ENCODE results near the gene PLA2G4A. TPM values are rescaled to one million over a fixed set of nuclear protein-coding genes. Genes with fewer than 3 reads are reported as not detected.

PLA2G4A gene
- polyA plus RNA-seq, 1 donor (not counting 4 experiments of a cell fraction or from before 2014, with no cell fraction given), result 29.2 TPM

GRCh38 chr1:186804679-186805078, 24.1 kb upstream of the PLA2G4A start:
- DNase-seq (ENCODE audit: low read depth, low spot score), result no peak
- no peak overlapping the region for H3K27ac ChIP-seq (ENCODE audit: control insufficient read depth, insufficient read depth, low read length)
- H3K27me3 ChIP-seq (ENCODE audit: control insufficient read depth, extremely low read depth, insufficient read depth, low read length), result no peaks in the 10 kb centered on the region
- H3K4me3 ChIP-seq (ENCODE audit: control insufficient read depth in 2 of 3, extremely low read depth in 1 of 3, insufficient read depth in 2 of 3, low read depth in 1 of 3, low read length in 3 of 3), result no peak overlapping the region
- H4K20me1 ChIP-seq (ENCODE audit: control insufficient read depth, extremely low read depth, insufficient read depth, low read length), result no peaks in the 10 kb centered on the region
- dilution Hi-C loops (cut with MboI; ENCODE audit: extremely low pct_ligation_motif_present, low sequenced_read_pairs), result no loop called here
- no peaks in the 10 kb centered on the region for H3K9me3 ChIP-seq (ENCODE audit: control insufficient read depth, low read depth, low read length)
- no peaks in the 10 kb centered on the region for H3K79me2 ChIP-seq (ENCODE audit: control insufficient read depth, insufficient read depth, low read length)
- TF ChIP-seq EZH2 (IDR thresholded peaks at IDR 0.05; ENCODE audit: low read length) (no peak), CTCF (optimal IDR thresholded peaks at IDR 0.05 in 1 of 3, IDR thresholded peaks at IDR 0.05 in 1 of 3, conservative IDR thresholded peaks at IDR 0.05 in 1 of 3; ENCODE audit: extremely low read depth in 1 of 3, insufficient read depth in 2 of 3, low read length in 3 of 3) (no peak)
- no peaks in the 10 kb centered on the region for H3K4me1 ChIP-seq (ENCODE audit: control insufficient read depth, extremely low read depth, insufficient read depth, low read length)
- H3K9ac ChIP-seq (ENCODE audit: control insufficient read depth, extremely low read depth, insufficient read depth, low read length), result no peak overlapping the region
- H3K9me1 ChIP-seq (ENCODE audit: control insufficient read depth, extremely low read depth, insufficient read depth, low read length), result no peaks in the 10 kb centered on the region
- no peak for FAIRE-seq
- H3K36me3 ChIP-seq (ENCODE audit: control insufficient read depth in 2 of 2, extremely low read depth in 1 of 2, insufficient read depth in 2 of 2, low read length in 2 of 2), result no peaks in the 10 kb centered on the region
- no peak overlapping the region for H3K4me2 ChIP-seq (ENCODE audit: control insufficient read depth, extremely low read depth, insufficient read depth, low read depth, low read length)
- H2AFZ ChIP-seq (ENCODE audit: control insufficient read depth, low read length), result no peak overlapping the region

- H4K20me1 ChIP-seq (ENCODE audit: control insufficient read depth, extremely low read depth, insufficient read depth, low read length), result no peaks in the 10 kb centered on the region
- no peaks in the 10 kb centered on the region for H3K9me1 ChIP-seq (ENCODE audit: control insufficient read depth, extremely low read depth, insufficient read depth, low read length)
- no peak overlapping the region for H3K4me2 ChIP-seq (ENCODE audit: control insufficient read depth, extremely low read depth, insufficient read depth, low read depth, low read length)
- no peaks in the 10 kb centered on the region for H3K27me3 ChIP-seq (ENCODE audit: control insufficient read depth, extremely low read depth, insufficient read depth, low read length)
- no peak for DNase-seq (ENCODE audit: low read depth, low spot score)
- H3K79me2 ChIP-seq (ENCODE audit: control insufficient read depth, insufficient read depth, low read length), result no peaks in the 10 kb centered on the region
- H3K36me3 ChIP-seq (ENCODE audit: control insufficient read depth in 2 of 2, extremely low read depth in 1 of 2, insufficient read depth in 2 of 2, low read length in 2 of 2), result no peaks in the 10 kb centered on the region
- no peak overlapping the region for H3K27ac ChIP-seq (ENCODE audit: control insufficient read depth, insufficient read depth, low read length)
- H2AFZ ChIP-seq (ENCODE audit: control insufficient read depth, low read length), result no peak overlapping the region
- peak; percentile 76 for FAIRE-seq
- H3K9me3 ChIP-seq (ENCODE audit: control insufficient read depth, low read depth, low read length), result no peaks in the 10 kb centered on the region
- no peaks in the 10 kb centered on the region for H3K4me1 ChIP-seq (ENCODE audit: control insufficient read depth, extremely low read depth, insufficient read depth, low read length)
- dilution Hi-C loops (cut with MboI; ENCODE audit: extremely low pct_ligation_motif_present, low sequenced_read_pairs), result no loop called here
- no peak overlapping the region for H3K4me3 ChIP-seq (ENCODE audit: control insufficient read depth in 2 of 3, extremely low read depth in 1 of 3, insufficient read depth in 2 of 3, low read depth in 1 of 3, low read length in 3 of 3)
- no peak overlapping the region for H3K9ac ChIP-seq (ENCODE audit: control insufficient read depth, extremely low read depth, insufficient read depth, low read length)
- TF ChIP-seq CTCF (optimal IDR thresholded peaks at IDR 0.05 in 1 of 3, IDR thresholded peaks at IDR 0.05 in 1 of 3, conservative IDR thresholded peaks at IDR 0.05 in 1 of 3; ENCODE audit: extremely low read depth in 1 of 3, insufficient read depth in 2 of 3, low read length in 3 of 3) (peak; percentile 23 to 74 (median 42)), EZH2 (IDR thresholded peaks at IDR 0.05; ENCODE audit: low read length) (no peak)
These were observed 22.3 kb upstream of the PLA2G4A start for GRCh38 chr1:186806477-186806876.

Data from keratinocyte (primary cell).